HG02840 (cell line): ENCODE results near the gene MIOX.

ENCODE experiments used
- ATAC-seq: cut with Tn5 transposase; IDR thresholded peaks from one replicate; pipeline ENCODE4 v1.9.1; 2021; ENCODE audit warnings: mild to moderate bottlenecking, moderate library complexity, moderate number of reproducible peaks; ENCODE audit not compliant: unreplicated experiment, low FRiP score

The MIOX gene

DNA sequence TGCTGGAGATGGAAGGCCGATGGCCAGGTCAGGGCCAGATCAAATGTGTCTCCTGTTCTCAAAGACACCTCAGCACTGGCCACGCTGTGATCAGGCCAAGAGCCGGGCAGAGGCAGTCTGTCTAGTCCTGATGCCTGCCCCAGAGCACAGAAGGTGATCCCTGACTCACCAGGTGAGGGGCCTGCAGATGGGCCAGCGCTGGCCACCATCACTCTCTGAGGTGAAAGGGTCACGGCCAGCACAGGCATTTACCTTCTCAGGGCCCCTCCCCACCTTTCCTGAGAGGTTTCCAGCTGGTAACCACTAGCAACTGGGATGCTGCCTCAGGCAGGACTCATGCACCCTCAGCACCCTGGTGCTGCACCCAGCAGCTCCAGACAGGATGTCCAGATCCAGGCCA is 14.7 kb upstream of the MIOX start:
- no peak for ATAC-seq

DNA sequence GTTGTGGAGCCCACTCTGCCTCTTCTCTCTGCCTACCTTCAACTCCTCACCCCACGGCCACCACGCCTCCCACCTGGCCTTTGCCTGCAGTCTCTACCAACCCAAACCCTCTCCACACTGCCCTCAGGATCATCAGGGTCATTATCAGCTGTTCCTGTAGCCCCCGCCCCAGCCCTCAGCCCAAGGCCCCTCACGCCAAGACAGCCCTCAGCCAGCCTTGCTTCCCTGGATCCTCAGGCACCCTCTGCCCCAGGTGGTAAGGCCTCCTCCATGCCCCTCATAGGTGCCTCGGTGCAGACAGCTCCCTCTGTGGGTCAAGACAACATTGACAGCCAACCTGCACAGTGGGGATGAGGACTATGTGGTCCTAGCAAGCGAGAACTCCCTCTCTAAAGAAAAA is 13.6 kb upstream of the MIOX start:
- ATAC-seq: no peak

DNA sequence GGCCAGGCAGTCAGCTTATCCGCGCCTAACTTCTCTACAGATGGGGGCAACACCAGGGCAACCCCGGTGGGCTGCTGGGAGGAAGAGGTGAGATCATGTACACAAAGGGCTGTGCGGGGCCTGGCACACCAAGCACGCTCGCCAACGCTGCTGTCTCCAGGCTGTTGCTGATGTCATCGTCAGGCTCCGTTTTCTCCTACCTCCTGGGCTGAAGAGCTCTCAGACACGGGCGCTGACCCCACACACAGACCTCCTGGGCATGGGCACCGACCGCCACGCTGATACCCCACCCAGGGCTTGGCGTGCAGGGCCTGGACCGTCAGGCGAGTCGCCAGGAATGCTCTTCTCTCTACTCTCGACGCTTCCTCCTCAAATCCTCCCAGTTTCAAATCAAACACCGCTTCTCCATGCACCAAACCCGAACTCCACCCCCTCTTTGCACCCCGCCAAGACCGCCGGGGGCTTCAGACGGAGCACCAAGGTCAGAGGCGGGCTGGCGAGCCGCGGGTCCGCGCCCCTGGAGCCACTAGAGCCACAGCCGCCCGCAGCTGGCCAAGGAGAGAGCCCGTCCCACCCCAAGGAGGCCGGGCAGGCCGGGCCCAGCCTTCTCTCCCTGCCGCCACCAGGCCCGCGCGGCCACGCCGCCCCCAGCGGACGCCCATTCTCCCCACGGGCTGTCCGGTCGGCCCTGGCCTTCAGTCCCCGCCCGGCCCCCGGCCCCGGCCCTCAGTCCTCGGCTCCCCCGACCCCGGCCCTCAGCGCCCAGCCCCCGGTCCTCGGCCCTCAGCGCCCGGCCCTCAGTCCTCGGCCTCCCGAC is 12.6 kb upstream of the MIOX start:
- no peak for ATAC-seq

DNA sequence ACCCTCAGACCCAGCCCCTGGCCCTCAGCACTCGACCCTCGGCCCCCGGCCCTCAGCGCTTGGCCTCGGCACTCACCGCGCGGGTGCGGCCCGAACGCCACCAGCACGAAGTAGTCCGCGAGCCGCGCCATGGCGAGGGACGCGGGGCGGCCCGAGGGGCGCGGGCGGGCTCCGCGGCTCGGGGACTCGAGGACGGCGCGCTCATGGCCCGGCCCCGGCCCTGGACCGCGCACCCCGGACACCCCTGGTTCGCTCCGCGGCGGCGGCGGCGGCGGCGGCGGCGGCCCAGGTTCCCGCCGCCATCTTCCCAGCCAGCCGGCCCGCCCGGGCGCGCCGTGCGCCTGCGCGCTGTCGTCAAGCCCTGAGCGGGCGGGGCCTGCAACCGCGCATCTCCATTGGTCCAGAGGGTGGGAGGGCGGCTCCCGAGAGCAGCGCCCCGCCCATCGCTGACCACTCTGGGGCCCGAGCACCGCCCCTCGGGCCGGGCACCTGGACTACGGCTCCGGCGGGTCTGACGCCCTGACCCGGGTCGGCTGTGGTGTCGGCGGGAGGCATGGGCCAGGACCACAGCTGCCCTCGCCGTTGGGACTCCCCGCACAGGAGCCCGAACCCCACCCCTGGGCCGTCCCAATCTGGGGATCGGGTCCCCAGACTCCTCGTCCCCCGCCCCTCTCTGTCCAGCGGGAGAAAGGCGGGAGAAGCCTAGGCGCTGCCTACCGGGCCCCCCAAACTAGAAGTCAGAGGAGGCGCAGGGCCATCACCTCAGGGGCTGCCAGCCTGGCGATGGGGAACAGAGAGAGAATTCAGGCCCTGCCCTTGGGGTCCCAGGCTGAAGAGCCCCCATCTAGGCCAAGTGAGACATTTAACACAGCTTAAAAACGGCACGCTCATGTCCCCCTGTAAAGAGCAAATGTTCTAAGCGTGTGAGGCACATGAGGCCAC is 11.7 kb upstream of the MIOX start, which contains the start of gene SBF1:
Gene SBF1, minus strand, starts transcription at position 326 of the 942 bp plus-strand sequence. Its CDS starts 195 bp downstream, at position 131.
- peak; percentile 67 for ATAC-seq

DNA sequence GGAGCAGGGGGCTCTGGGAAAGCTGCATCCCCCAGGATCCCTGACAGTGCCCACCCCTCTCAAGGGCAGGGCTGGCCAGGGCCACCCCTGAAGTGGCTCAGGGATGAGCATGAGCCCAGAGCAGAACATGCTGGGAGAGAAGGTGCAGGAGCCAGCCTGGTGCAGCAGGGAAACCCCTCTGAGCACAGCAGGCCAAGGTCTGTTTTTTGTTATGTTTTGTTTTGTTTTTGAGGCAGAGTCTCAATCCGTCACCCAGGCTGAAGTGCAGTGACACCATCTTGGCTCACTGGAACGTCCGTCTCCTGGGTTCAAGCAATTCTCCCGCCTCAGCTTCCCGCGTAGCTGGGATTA is 11.0 kb upstream of the MIOX start:
- ATAC-seq: no peak

DNA sequence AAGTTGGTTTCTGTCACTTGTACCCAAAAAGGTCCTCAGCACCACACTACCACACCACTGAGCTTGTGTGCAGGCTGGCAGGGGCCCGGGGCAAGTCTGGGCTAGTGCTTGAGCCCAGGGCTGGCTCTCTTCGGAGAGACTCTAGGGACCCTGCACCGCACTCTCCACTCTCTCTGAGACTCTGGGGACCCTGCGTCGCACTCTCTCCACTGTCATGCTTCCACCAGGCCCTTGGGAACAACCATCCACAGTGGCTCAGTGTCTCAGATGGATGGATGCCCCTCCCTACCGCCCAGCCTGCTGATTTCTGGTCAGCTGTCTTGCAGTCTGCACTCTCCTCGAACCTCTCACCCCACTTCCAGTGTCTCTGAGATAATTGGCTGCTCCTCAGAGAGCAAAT is 9.8 kb upstream of the MIOX start:
- ATAC-seq: no peak

DNA sequence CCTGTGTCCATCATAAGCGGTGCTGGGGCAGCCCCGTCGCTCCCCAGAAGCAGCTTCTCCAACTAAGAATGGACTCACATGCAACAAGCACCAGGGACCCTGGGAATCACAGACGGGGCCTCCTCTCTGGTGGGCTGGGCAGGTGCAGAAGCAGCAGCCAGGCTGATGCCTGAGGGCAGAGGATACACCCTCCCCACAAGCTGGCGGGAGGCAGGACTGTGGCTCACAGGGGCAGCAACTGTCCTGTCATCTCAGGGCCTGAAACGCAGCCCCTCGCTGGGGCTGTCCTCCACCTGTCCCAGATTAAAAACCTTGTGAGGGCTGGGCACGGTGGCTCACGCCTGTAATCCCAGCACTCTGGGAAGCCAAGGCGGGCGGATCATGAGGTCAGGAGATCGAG is 8.7 kb upstream of the MIOX start:
- no peak for ATAC-seq

DNA sequence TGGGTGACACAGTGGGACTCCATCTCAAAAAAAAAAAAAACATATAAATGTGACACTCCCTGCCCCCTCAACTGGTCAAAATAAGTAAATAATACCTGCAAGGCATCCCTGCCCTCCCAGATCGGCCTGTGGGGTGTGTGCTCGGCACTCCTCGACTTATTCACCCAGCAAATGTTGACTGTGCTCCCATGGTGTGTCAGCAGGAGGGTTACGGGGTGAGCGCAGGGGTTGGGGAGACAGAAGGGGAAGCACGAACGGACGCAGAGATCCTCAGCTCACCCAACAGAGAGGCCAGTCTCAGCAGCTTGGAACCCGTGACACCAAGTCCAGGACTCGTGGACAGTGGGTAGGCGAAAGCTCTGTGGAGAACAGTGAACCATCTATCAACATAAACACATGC is 6.9 kb upstream of the MIOX start:
- ATAC-seq: no peak

DNA sequence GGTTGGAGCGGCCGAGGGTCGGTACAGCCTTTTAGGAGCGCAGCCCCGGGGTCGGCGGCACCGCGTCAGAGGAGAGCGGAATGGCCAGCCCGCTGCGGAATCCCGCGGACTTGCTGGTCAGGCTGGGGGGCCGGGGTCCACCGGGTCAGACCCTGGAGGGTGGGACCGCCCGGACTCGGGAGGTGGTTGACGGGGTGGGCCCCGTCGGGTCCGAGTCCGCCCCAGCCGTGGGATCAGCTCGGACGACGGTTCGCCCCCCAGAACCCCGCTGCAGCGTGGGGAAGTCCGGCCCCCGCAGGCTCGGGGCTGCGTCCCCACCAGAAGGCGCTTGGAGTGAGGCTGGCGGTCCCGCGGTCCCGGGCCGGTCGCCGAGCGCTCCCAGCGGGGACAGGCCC is 5.6 kb upstream of the MIOX start:
- no peak for ATAC-seq

DNA sequence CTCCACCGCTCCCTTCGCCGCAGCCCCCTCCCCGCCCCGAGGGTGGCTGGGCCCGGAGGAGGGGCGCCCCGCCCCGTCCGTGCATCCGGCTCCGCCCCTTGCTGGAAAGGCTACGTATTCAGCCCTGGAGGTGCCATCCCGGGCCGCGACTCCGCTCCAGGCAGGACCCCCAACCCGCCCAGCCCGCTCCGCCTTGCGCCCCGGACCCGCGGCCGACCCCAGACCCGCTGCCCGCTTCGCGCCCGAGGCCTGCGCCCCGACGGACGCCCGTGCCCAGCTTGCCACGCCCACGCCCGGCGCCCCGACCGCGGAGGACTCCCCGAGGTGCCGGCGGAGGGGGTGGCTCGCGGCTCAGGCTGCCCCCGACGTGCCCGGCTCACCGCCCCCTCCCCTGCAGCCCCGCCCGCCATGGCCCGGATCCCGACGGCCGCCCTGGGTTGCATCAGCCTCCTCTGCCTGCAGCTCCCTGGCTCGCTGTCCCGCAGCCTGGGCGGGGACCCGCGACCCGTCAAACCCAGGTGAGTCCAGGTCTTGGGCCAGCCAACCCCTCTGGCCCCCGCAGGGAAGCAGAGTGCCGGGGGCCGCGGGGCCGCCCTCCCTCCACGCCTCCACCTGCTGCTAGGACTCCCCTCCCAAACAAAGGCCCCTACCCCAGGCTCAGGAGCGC is 5.1 kb upstream of the MIOX start, which contains the start of gene ADM2:
Gene ADM2, plus strand, starts transcription at position 104 of the 667 bp plus-strand sequence. Its CDS starts 305 bp downstream, at position 409.
- no peak for ATAC-seq

DNA sequence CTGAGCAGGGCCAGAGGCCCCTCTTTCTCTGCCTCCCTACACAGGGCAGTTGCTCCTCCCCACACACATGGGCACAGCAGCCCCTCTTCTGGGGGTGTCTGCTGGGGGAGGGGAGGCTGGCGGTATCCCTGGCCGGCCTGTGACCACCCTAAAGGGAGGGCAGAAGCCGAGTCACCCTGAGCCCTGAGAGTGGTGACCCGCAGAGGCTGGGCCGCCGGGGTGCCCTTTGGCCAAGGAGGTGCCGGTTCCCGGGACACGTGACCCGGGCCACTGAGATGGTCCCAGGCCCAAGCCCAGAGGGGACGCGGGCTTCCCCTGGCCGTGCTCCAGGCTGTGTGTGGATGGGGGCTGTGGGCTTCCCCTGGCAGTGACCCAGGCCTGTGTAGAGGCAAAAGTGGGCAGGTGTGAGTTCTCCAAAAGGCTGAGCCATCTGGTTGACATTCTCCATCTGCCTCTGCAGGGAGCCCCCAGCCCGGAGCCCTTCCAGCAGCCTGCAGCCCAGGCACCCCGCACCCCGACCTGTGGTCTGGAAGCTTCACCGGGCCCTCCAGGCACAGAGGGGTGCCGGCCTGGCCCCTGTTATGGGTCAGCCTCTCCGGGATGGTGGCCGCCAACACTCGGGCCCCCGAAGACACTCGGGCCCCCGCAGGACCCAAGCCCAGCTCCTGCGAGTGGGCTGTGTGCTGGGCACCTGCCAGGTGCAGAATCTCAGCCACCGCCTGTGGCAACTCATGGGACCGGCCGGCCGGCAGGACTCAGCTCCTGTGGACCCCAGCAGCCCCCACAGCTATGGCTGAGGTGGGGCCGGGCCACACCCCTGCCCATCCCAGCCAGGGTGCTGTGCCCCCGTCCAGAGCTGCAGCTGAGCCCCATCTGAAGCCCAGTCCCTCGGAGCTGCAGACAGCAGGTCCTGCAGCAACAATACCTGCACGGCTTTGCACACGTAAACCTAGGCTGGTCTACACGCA is 4.3 kb upstream of the MIOX start:
- ATAC-seq: no peak

DNA sequence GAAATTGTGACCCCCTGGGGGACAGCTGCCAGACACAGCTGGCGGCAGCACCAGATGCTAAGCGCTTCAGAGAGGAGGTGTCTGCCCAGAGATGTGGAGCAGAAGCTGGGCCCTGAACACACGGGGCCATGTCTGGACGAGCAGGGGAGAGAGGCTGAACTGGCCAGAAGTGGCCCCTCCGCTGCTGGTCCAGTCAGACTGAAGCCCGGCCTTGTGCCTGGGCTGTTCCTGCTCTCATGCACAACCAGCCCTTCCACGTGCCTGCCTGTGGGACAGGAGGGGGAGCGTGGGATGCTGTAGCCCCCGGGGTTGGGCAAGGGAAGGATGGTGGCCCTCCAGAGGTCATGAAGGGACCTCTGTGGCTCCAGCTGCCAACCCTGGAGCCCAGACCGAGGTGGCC is 3.6 kb upstream of the MIOX start:
- no peak for ATAC-seq

DNA sequence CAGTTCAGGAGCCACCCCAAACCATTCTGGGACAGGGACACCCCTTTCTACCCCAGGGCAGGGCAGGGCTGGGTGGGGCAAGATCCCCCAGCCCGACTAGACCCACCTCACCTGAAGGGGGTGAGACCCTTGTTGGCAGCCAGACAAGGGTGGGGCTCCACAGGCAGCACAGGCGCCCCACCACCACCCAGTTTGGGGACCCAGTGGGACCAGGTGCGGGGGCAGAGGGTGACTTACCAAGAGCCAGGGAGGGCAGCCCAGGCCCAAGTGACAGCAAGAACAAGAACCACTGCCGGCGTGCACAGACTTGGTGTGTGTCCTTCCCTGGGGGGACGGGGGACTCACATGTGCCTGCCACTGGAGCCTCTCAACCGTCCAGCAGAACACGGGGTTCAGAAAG is 3.1 kb upstream of the MIOX start:
- no peak for ATAC-seq

DNA sequence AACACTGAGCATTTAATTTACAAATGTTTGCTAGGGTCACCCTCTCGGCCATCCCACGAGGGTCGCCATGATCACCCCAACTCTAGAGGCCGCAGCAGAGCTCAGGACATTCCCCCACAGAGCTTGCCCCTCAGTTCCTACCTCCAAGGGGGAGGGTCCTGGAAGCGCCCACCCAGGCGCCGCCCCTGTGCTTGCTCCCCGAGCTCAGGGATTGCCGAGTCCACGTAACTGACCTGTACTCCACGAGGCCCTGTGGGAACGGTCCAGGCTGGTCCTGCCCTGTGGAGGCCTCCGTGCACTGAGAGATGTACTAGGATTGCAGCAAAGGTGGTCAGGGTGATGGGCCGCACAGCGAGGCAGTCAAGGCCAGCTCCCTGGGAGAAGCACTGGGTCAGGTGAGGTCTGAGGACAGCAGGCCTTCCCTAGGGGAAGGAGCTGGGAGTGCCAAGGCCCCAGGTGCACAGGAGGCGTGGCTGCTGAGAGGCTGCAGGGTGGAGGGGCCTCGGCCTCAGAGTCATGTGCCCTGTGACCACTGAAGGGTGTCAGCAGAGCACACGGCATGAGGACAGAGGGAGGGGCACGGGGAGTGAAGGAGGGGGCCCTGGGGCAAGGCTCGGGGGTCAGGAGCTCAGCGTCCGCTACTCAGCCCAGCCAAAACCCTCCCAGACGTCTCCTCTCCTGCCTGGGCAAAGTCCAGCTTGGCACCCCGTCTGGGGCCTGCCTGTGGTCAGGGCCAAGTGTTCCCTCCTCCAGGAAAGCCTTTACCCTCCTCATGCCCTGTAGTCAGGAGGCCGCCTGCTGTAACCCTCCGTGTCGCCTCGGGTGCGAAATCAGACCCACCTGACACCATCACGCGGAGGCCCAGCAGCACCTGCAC is 2.4 kb upstream of the MIOX start:
- no peak for ATAC-seq

DNA sequence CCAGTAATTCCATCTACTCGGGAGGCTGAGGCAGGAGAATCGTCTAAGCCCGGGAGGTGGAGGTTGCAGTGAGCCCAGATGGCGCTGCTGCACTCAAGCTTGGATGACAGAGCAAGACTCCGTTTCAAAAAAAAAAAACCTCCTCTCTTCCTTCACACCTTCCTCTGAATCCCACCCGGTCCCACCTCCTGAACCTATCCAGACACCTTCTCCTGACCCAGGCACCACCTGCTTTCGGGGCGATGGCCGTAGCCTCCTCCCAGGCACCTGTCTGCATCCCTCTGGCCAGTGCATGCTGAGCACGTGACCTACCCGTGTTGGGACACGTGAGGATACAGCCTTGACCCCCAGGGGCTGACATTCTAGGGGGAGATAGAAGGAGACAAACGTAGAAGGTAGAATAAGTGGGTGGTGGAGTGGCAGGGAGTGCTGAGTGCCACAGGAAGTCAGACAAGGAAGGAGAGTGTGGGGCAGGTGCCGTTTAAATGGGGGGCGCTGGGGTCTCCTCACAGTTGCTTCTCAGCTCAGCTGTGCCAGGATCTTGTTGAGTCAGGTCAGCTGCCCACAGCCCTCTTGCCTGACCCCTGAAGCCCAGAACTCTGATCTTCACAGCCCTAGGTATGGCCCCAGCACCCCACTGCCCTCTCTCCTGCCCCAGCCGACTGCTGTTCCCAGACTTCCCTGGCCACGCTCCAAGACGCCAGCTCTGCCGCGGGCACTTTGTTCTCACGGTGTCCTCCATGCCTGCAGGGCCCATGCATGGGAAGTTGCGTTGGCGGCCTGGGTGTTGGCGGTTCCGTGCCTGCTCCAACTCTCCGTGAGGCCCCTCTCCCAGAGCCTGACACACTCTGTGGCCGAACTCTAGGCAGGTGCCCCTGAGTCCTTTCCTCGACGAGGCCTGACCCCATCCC is 1.2 kb upstream of the MIOX start:
- no peak for ATAC-seq

DNA sequence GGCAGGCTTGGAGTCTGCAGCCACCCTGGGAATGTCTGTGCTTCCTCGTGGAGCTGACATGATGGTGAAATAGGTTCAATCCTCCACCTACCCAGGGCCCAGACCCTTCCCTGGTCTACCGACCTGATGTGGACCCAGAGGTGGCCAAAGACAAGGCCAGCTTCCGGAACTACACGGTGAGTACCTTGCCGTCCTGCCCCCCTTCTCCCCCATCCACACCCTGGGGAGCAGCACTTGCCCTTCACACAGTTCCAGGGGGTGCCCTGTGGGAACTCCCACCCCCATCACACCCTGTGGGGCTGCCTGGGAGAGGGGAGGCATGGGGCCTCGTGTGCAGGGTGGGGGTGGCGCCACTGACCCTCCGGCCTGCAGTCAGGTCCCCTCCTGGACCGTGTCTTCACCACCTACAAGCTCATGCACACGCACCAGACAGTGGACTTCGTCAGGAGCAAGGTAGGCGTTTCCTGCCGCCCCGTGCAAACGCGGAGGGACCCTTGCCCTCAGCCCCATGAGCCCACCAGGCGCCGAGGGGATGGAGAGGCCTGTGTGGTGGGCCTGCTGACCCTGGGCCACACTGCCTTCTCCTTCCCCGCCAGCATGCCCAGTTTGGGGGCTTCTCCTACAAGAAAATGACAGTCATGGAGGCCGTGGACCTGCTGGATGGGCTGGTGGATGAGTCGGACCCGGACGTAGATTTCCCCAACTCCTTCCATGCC is 789 bp downstream of the MIOX start:
- ATAC-seq: no peak

DNA sequence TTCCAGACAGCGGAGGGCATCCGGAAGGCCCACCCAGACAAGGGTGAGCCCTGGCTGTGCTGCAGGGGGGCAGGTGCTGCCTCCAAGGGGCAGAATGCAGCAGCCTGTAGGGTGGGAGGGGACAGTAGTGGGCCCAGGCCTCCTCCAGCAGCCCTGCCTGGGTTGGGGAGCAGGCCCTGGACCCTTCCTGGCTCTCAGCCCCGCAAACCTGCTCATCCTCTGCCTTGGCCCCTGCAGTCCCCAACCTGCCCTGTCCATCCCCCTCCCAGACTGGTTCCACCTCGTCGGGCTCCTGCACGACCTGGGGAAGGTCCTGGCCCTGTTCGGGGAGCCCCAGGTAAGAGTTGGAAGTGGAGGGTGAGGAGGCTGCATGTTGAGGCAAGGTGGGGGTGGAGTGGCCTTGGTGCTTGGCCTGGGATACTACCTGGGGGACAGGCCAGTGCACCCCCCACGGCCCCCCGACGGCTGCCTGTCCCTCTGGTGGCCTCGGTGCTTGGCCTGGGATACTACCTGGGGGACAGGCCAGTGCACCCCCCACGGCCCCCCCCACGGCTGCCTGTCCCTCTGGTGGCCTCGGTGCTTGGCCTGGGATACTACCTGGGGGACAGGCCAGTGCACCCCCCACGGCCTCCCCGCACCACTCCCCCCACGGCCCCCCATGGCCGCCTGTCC is 1.5 kb downstream of the MIOX start:
- ATAC-seq: no peak
